ENCODE results near the gene PLEKHA7. TPM values are rescaled to one million over a fixed set of nuclear protein-coding genes. Genes with fewer than 3 reads are reported as not detected.

The PLEKHA7 gene
- total RNA-seq, 1 experiment from 2014 or later: 7.2 TPM

DNA sequence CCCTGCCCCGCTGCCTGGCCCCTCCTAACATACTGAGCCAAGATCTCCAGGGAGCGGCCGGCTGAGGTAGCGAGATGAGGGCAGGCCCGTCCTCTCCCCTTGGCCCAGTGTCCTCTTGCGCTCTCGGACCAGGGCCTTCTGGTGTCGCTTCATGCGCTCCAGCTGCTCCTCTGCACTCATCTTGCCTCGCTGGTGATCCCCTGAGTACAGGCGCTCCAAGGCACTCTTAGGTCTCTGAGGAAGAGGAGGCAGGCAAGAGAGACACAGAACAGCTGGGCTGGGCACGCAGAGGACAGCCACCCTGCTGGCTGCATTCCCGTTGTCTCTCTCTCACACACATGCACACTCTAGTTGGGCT, 225.2 kb downstream of the PLEKHA7 start:
- ChIA-PET CTCF (interaction anchor here (1.8 kb wide), 1 partner anchor 274 kb away, joined by 4 read pairs; no protein-coding TSS in a partner anchor), RAD21 (ENCODE audit: low non-redundant PET in 1 of 2, low total read pairs in 2 of 2, uncharacterized antibody in 2 of 2, unreplicated experiment in 2 of 2) (no interaction called here)
- H2AFZ ChIP-seq (ENCODE audit: low read depth, low read length, poor library complexity, severe bottlenecking): no peak overlapping the region

DNA sequence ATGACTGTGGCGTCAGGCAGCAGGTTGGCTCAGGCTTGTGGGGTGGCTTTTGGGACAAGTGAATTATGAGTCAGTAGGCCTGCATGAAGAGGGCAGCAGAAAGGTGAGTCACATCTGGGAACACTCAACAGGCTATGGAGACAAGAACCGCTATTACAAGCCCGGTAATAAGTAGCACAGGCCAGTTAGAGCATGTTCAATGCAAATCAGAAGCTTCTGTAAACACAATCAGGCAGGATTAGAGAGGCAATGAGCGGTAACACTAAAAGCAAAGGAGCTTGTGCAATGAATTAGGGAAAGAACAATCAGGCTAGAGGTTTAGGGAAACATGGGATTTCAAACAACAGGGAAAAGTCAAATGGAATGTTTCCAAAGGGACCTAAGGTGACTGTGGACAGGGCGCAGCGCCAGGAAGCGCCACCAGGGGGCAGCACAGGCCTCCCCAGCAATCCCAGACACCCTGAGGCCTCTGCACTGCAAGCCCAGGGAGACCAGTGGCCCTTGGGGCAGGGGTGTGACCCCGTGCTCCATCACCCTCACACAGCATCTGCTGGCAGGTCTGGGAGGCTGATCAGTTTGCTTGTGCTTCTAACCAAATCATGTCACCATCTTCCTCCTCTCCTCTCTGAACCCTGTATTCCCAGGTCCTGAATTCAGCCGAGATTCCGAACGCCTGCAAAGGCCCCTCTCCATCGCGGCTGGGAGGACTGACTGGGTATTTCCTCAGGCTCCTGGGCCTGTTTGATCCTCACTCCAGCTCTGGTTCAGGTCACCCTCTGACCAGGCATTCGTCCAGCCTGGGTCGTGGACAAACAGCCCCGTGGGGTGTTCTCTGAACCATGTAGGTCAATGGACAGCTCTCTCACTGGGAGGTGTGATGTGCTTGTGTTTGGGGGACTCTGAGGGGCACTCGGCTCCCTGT, 225.8 kb downstream of the PLEKHA7 start:
- Histone ChIP-seq H3K9ac (ENCODE audit: low read length) (peak overlapping the region; percentile 29; the same call in 1 of the 2 replicates), H3K4me3 (replicated peaks in 1 of 2; ENCODE audit: low read depth in 1 of 2, low read length in 2 of 2) (no peak overlapping the region), H3K79me2 (ENCODE audit: insufficient read depth, low read length) (no peaks in the 10 kb centered on the region), H3K27me3 (ENCODE audit: insufficient read depth, low read length) (no peaks in the 10 kb centered on the region), H3K4me1 (ENCODE audit: control insufficient read depth in 1 of 2, insufficient read depth in 2 of 2, low read length in 2 of 2) (peaks cover 28 to 53% of the 10 kb centered on the region in 2 experiments), H3K4me2 (ENCODE audit: low read length) (peak overlapping the region; percentile 70), H3K9me2 (ENCODE audit: insufficient read depth) (no peaks in the 10 kb centered on the region), H3K27ac (ENCODE audit: low read depth, low read length) (peak overlapping the region; percentile 37), H4K20me1 (ENCODE audit: insufficient read depth) (no peaks in the 10 kb centered on the region), H3K36me3 (ENCODE audit: control insufficient read depth in 1 of 2, insufficient read depth in 2 of 2, low read length in 2 of 2) (no peaks in the 10 kb centered on the region), H3K9me3 (ENCODE audit: control insufficient read depth in 1 of 2, insufficient read depth in 1 of 2, low read depth in 1 of 2, low read length in 2 of 2) (no peaks in the 10 kb centered on the region), H2AFZ (ENCODE audit: low read depth, low read length, poor library complexity, severe bottlenecking) (no peak overlapping the region)
- CTCF ChIA-PET: interaction anchor here (1.6 to 1.8 kb wide), 2 partner anchors 275 to 304 kb away, joined by 3 to 4 read pairs; no protein-coding TSS in a partner anchor
- POLR2A ChIA-PET: no interaction called here
- BruUV-seq (replicated peaks): no TSS peak
- ATAC-seq (peak; percentile 83), DNase-seq (ENCODE audit: low read depth, low spot score) (peak; percentile 75)
- RAD21 ChIA-PET (ENCODE audit: low non-redundant PET in 1 of 2, low total read pairs in 2 of 2, uncharacterized antibody in 2 of 2, unreplicated experiment in 2 of 2): no interaction called here
- intact Hi-C loops (cut with micrococcal nuclease): loop anchor here (1.0 to 5.0 kb wide), 3 partner anchors 149 to 275 kb away; no protein-coding TSS in a partner anchor
- TF ChIP-seq EZH2phosphoT487 (IDR thresholded peaks at IDR 0.05; ENCODE audit: borderline replicate concordance) (no peak), ZFX (IDR thresholded peaks at IDR 0.05) (no peak), EZH2 (IDR thresholded peaks at IDR 0.05) (no peak), SP1 (IDR thresholded peaks at IDR 0.05; ENCODE audit: low read depth) (peak; percentile 74), YY1 (IDR thresholded peaks at IDR 0.05; ENCODE audit: extremely low read depth, insufficient replicate concordance, low read depth, low read length) (no peak), CEBPB (IDR thresholded peaks at IDR 0.05; ENCODE audit: low read depth) (peak; percentile 61; the same call in 1 of the 2 replicates), TCF7L2 (IDR thresholded peaks at IDR 0.05; ENCODE audit: borderline replicate concordance, extremely low read depth, insufficient read depth, insufficient read length) (no peak), SRF (IDR thresholded peaks at IDR 0.05; ENCODE audit: low read depth) (no peak), FOSL1 (IDR thresholded peaks at IDR 0.05; ENCODE audit: low read depth) (peak; percentile 88), EGR1 (IDR thresholded peaks at IDR 0.05; ENCODE audit: low read depth) (no peak), POLR2AphosphoS5 (IDR thresholded peaks at IDR 0.05; ENCODE audit: low read depth, low read length) (no peak), JUND (IDR thresholded peaks at IDR 0.05) (peak; percentile 91)
- TF ChIP-seq, protein P1, sequence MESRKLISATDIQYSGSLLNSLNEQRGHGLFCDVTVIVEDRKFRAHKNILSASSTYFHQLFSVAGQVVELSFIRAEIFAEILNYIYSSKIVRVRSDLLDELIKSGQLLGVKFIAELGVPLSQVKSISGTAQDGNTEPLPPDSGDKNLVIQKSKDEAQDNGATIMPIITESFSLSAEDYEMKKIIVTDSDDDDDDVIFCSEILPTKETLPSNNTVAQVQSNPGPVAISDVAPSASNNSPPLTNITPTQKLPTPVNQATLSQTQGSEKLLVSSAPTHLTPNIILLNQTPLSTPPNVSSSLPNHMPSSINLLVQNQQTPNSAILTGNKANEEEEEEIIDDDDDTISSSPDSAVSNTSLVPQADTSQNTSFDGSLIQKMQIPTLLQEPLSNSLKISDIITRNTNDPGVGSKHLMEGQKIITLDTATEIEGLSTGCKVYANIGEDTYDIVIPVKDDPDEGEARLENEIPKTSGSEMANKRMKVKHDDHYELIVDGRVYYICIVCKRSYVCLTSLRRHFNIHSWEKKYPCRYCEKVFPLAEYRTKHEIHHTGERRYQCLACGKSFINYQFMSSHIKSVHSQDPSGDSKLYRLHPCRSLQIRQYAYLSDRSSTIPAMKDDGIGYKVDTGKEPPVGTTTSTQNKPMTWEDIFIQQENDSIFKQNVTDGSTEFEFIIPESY (IDR thresholded peaks at IDR 0.05; ENCODE audit: extremely low read depth, insufficient replicate concordance, low read length): no peak
- TF ChIP-seq, protein P2, sequence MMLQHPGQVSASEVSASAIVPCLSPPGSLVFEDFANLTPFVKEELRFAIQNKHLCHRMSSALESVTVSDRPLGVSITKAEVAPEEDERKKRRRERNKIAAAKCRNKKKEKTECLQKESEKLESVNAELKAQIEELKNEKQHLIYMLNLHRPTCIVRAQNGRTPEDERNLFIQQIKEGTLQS (IDR thresholded peaks at IDR 0.05): no peak
- TF ChIP-seq, protein P3, sequence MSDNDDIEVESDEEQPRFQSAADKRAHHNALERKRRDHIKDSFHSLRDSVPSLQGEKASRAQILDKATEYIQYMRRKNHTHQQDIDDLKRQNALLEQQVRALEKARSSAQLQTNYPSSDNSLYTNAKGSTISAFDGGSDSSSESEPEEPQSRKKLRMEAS (IDR thresholded peaks at IDR 0.05): no peak

More for the DNA sequence above, 225.2 kb downstream of the PLEKHA7 start:
- H3K27ac ChIP-seq (ENCODE audit: low read depth, low read length): peak overlapping the region; percentile 37; the same call in 1 of the 2 replicates
- POLR2A ChIA-PET: no interaction called here
- no peak overlapping the region for H3K9ac ChIP-seq (ENCODE audit: low read length)
- intact Hi-C loops (cut with micrococcal nuclease): loop anchor here (5.0 kb wide), 1 partner anchor 148 kb away; no protein-coding TSS in a partner anchor
- H3K4me2 ChIP-seq (ENCODE audit: low read length): no peak overlapping the region
- H3K36me3 ChIP-seq (ENCODE audit: control insufficient read depth in 1 of 2, insufficient read depth in 2 of 2, low read length in 2 of 2): no peaks in the 10 kb centered on the region
- no peak for TF ChIP-seq EZH2 (IDR thresholded peaks at IDR 0.05)
- TF ChIP-seq ELF1 (IDR thresholded peaks at IDR 0.05; ENCODE audit: borderline replicate concordance, low read depth): no peak
- TF ChIP-seq RAD21 (IDR thresholded peaks at IDR 0.05; ENCODE audit: low read depth): no peak
- TF ChIP-seq, protein P2 (IDR thresholded peaks at IDR 0.05): no peak
- peaks cover 28 to 53% of the 10 kb centered on the region in 2 experiments for H3K4me1 ChIP-seq (ENCODE audit: control insufficient read depth in 1 of 2, insufficient read depth in 2 of 2, low read length in 2 of 2)
- no peaks in the 10 kb centered on the region for H3K9me3 ChIP-seq (ENCODE audit: control insufficient read depth in 1 of 2, insufficient read depth in 1 of 2, low read depth in 1 of 2, low read length in 2 of 2)
- ATAC-seq: no peak
- H4K20me1 ChIP-seq (ENCODE audit: insufficient read depth): no peaks in the 10 kb centered on the region
- H3K4me3 ChIP-seq (replicated peaks in 1 of 2; ENCODE audit: low read depth in 1 of 2, low read length in 2 of 2): no peak overlapping the region
- DNase-seq (ENCODE audit: low read depth, low spot score): no peak
- no peaks in the 10 kb centered on the region for H3K27me3 ChIP-seq (ENCODE audit: insufficient read depth, low read length)
- H3K9me2 ChIP-seq (ENCODE audit: insufficient read depth): no peaks in the 10 kb centered on the region
- no TSS peak for BruUV-seq (replicated peaks)
- H3K79me2 ChIP-seq (ENCODE audit: insufficient read depth, low read length): no peaks in the 10 kb centered on the region
